H1 (cell line): ENCODE results near the gene GPR35. TPM values are rescaled to one million over a fixed set of nuclear protein-coding genes. Genes with fewer than 3 reads are reported as not detected.

Experiments used
- CTCF ChIA-PET: fragments of 300-600 bp; sonication (Branson Sonifier 250); formaldehyde crosslinking; loops from one replicate; lab custom pipeline; 2021; ENCODE audit not compliant: partially characterized antibody; lab: Charles Lee
- POLR2A ChIA-PET: fragments of 300-600 bp; sonication (Branson Sonifier 250); formaldehyde crosslinking; loops from one replicate; lab custom pipeline; 2021; ENCODE audit warnings: inconsistent platforms; ENCODE audit not compliant: partially characterized antibody; lab: Charles Lee
- DNase-seq, 2 experiments: peaks; one replicate each; pipeline versions ENCODE4 v3.0.0 to v3.0.0-alpha.2; 2010 to 2022; ENCODE audit warnings: low spot score in 2 of 2, low read depth in 1 of 2, mixed read lengths in 1 of 2
- FAIRE-seq: peaks from 2 replicates; lab custom pipeline; 2011; peaks lifted over from hg19 to GRCh38; lab: Jason Lieb, UNC
- H2AFZ ChIP-seq: 2 replicates; pipeline ENCODE4 v1.8.1; 2012; ENCODE audit warnings: low read length, inconsistent platforms
- H2AK5ac ChIP-seq: 2 replicates; pipeline ENCODE4 v1.6.1; 2013; ENCODE audit warnings: low read depth, low read length
- H2BK120ac ChIP-seq: replicated peaks from 2 replicates; pipeline ENCODE3; 2013; ENCODE audit warnings: low read depth, low read length, inconsistent platforms
- H2BK12ac ChIP-seq: 2 replicates; pipeline ENCODE4 v1.6.1; 2013; ENCODE audit warnings: low read depth, low read length
- H2BK15ac ChIP-seq: 2 replicates; pipeline ENCODE4 v1.6.1; 2013; ENCODE audit warnings: low read length
- H2BK20ac ChIP-seq: 2 replicates; pipeline ENCODE4 v1.6.1; 2013; ENCODE audit warnings: low read length
- H2BK5ac ChIP-seq: 2 replicates; pipeline ENCODE4 v1.6.1; 2013; ENCODE audit warnings: low read depth, low read length
- H3K14ac ChIP-seq: 2 replicates; pipeline ENCODE4 v1.6.1; 2013; ENCODE audit warnings: inconsistent platforms; ENCODE audit not compliant: insufficient read length
- H3K18ac ChIP-seq: 2 replicates; pipeline ENCODE4 v1.6.1; 2013; ENCODE audit warnings: low read length; ENCODE audit errors: extremely low read depth
- H3K23ac ChIP-seq: 2 replicates; pipeline ENCODE4 v1.6.1; 2013; ENCODE audit warnings: inconsistent platforms; ENCODE audit not compliant: insufficient read length
- H3K23me2 ChIP-seq: 2 replicates; pipeline ENCODE4 v1.6.1; 2013; ENCODE audit warnings: low read depth, low read length
- H3K27ac ChIP-seq: 2 replicates; pipeline ENCODE4 v1.6.1; 2011; ENCODE audit warnings: low read depth, low read length, inconsistent platforms
- H3K27me3 ChIP-seq, 4 experiments: replicated peaks in 1 of 4; 1 replicate in 1 of 4; 2 replicates in 3 of 4; pipeline versions ENCODE4 v1.6.1 to v1.8.1; 2011 to 2013; ENCODE audit warnings: low read length in 3 of 4, mild to moderate bottlenecking in 3 of 4, inconsistent platforms in 2 of 4, mixed read lengths in 2 of 4, moderate library complexity in 1 of 4; ENCODE audit not compliant: control insufficient read depth in 3 of 4, insufficient read depth in 3 of 4; ENCODE audit errors: extremely low read depth in 1 of 4
- H3K36me3 ChIP-seq, 4 experiments: 2 replicates each; pipeline versions ENCODE4 v1.6.1 to v1.8.1; 2011 to 2013; ENCODE audit warnings: mild to moderate bottlenecking in 4 of 4, low read length in 3 of 4, moderate library complexity in 2 of 4, control low read depth in 1 of 4, inconsistent platforms in 1 of 4; ENCODE audit not compliant: insufficient read depth in 4 of 4, control insufficient read depth in 2 of 4
- H3K4ac ChIP-seq: replicated peaks from 2 replicates; pipeline ENCODE3; 2013; ENCODE audit warnings: low read length, low read depth, mixed read lengths, inconsistent platforms; ENCODE audit not compliant: insufficient read length
- H3K4me1 ChIP-seq, 4 experiments: replicated peaks in 1 of 4; 1 replicate in 1 of 4; 2 replicates in 3 of 4; pipeline versions ENCODE4 v1.6.1 to v1.8.1; 2011 to 2013; ENCODE audit warnings: low read length in 3 of 4, inconsistent platforms in 2 of 4, mixed read lengths in 1 of 4; ENCODE audit not compliant: insufficient read depth in 4 of 4, control insufficient read depth in 3 of 4
- H3K4me2 ChIP-seq, 2 experiments: 2 replicates each; pipeline versions ENCODE4 v1.6.1 to v1.8.1; 2011 to 2013; ENCODE audit warnings: low read depth in 2 of 2, low read length in 2 of 2, control low read depth in 1 of 2, inconsistent platforms in 1 of 2, mild to moderate bottlenecking in 1 of 2; ENCODE audit not compliant: insufficient read depth in 1 of 2
- H3K4me3 ChIP-seq, 4 experiments: fragments of 200-600, 300-600 bp in 1 of 4; sonication (generic), shearing (Covaris generic), sonication (Bioruptor Twin) in 1 of 4; 2 replicates each; pipeline versions ENCODE4 v1.5.1 to v1.8.1; 2011 to 2016; ENCODE audit warnings: low read length in 4 of 4, low read depth in 3 of 4, control low read depth in 2 of 4, inconsistent platforms in 2 of 4, mild to moderate bottlenecking in 2 of 4, mixed read lengths in 1 of 4, moderate library complexity in 1 of 4; ENCODE audit not compliant: insufficient read depth in 2 of 4; ENCODE audit errors: extremely low read depth in 1 of 4
- H3K56ac ChIP-seq: replicated peaks from 2 replicates; pipeline ENCODE3; 2013; ENCODE audit warnings: low read depth, mild to moderate bottlenecking, mixed read lengths, low read length, inconsistent platforms; ENCODE audit not compliant: insufficient read length
- H3K79me1 ChIP-seq: 2 replicates; pipeline ENCODE4 v1.6.1; 2013; ENCODE audit warnings: low read depth, low read length, control low read depth
- H3K79me2 ChIP-seq, 2 experiments: 2 replicates each; pipeline versions ENCODE4 v1.6.1 to v1.8.1; 2012 to 2013; ENCODE audit warnings: low read length in 2 of 2, mild to moderate bottlenecking in 2 of 2, inconsistent platforms in 1 of 2; ENCODE audit not compliant: insufficient read depth in 2 of 2, control insufficient read depth in 1 of 2
- H3K9ac ChIP-seq, 4 experiments: replicated peaks in 1 of 4; 1 replicate in 1 of 4; 2 replicates in 3 of 4; pipeline versions ENCODE4 v1.6.1 to v1.8.1; 2011 to 2013; ENCODE audit warnings: low read depth in 3 of 4, low read length in 3 of 4, control low read depth in 2 of 4, mild to moderate bottlenecking in 2 of 4, moderate library complexity in 2 of 4, inconsistent platforms in 1 of 4; ENCODE audit errors: extremely low read depth in 1 of 4
- H3K9me3 ChIP-seq, 2 experiments: 2 replicates each; pipeline versions ENCODE4 v1.6.1 to v1.8.1; 2012 to 2013; ENCODE audit warnings: mild to moderate bottlenecking in 2 of 2, moderate library complexity in 2 of 2, control low read depth in 1 of 2, inconsistent platforms in 1 of 2, low read depth in 1 of 2, low read length in 1 of 2, mixed read lengths in 1 of 2; ENCODE audit not compliant: insufficient read depth in 2 of 2
- H4K20me1 ChIP-seq, 2 experiments: replicated peaks in 1 of 2; 2 replicates each; pipeline versions ENCODE3 to v1.8.1; 2011 to 2013; ENCODE audit warnings: inconsistent platforms in 2 of 2, low read length in 2 of 2, mild to moderate bottlenecking in 1 of 2; ENCODE audit not compliant: insufficient read depth in 2 of 2, control insufficient read depth in 1 of 2
- H4K5ac ChIP-seq: 2 replicates; pipeline ENCODE4 v1.6.1; 2013; ENCODE audit warnings: low read length, low read depth, mixed read lengths, inconsistent platforms; ENCODE audit not compliant: insufficient read length
- H4K8ac ChIP-seq: 2 replicates; pipeline ENCODE4 v1.8.0; 2013; ENCODE audit warnings: mild to moderate bottlenecking, moderate library complexity, low read length, inconsistent platforms; ENCODE audit not compliant: insufficient read depth; ENCODE audit errors: extremely low read depth
- H4K91ac ChIP-seq: replicated peaks from 2 replicates; pipeline ENCODE3; 2013; ENCODE audit warnings: low read length, mixed read lengths, inconsistent platforms; ENCODE audit not compliant: insufficient read length
- ASH2L ChIP-seq: fragments of 200-600, 300-600 bp; sonication (generic); IDR thresholded peaks from one replicate; pipeline ENCODE4 v1.7.1; 2017; ENCODE audit warnings: low read length
- BACH1 ChIP-seq: IDR thresholded peaks from 2 replicates; pipeline ENCODE4 v1.6.1; 2012; ENCODE audit warnings: low read length, improper control_type of control experiment
- BRCA1 ChIP-seq: IDR thresholded peaks from 2 replicates; pipeline ENCODE4 v1.6.1; 2012; ENCODE audit warnings: low read depth, low read length, improper control_type of control experiment
- CBX5 ChIP-seq: fragments of 300-800, 300-1000 bp; sonication (generic); IDR thresholded peaks from 2 replicates; pipeline ENCODE4 v1.7.1; 2016; ENCODE audit warnings: antibody characterized with exemption, low read length, low read depth
- CHD1 ChIP-seq: IDR thresholded peaks from 2 replicates; pipeline ENCODE4 v1.6.1; 2012; ENCODE audit warnings: low read depth, low read length, improper control_type of control experiment
- PHF8 ChIP-seq: fragments of 200-600 bp; sonication (generic); conservative IDR thresholded peaks from 2 replicates; pipeline ENCODE4 v1.7.1; 2012; ENCODE audit warnings: low read depth, mild to moderate bottlenecking, inconsistent platforms, low read length, moderate library complexity
- POLR2A ChIP-seq, 2 experiments: IDR thresholded peaks; 1 replicate in 1 of 2; 2 replicates in 1 of 2; pipeline ENCODE4 v1.6.1; 2011; ENCODE audit warnings: low read depth in 2 of 2, low read length in 2 of 2, mild to moderate bottlenecking in 2 of 2; ENCODE audit errors: control extremely low read depth in 1 of 2
- POLR2AphosphoS5 ChIP-seq: IDR thresholded peaks from 2 replicates; pipeline ENCODE4 v1.6.1; 2011; ENCODE audit warnings: low read depth, low read length
- RBBP5 ChIP-seq: IDR thresholded peaks from 2 replicates; pipeline ENCODE4 v1.7.1; 2012; ENCODE audit warnings: low read depth, mild to moderate bottlenecking, inconsistent platforms, low read length, moderate library complexity, borderline replicate concordance
- SIN3A ChIP-seq, 2 experiments: IDR thresholded peaks in 1 of 2; conservative IDR thresholded peaks in 1 of 2; 2 replicates each; pipeline ENCODE4 v1.6.1; 2011 to 2012; ENCODE audit warnings: low read length in 2 of 2, improper control_type of control experiment in 1 of 2, low read depth in 1 of 2, mild to moderate bottlenecking in 1 of 2
- SIX5 ChIP-seq: IDR thresholded peaks from 2 replicates; pipeline ENCODE4 v1.6.1; 2011; ENCODE audit warnings: mild to moderate bottlenecking, low read depth, low read length
- SP4 ChIP-seq: IDR thresholded peaks from 2 replicates; pipeline ENCODE4 v1.6.1; 2012; ENCODE audit warnings: low read length, inconsistent platforms
- SRF ChIP-seq: IDR thresholded peaks from 2 replicates; pipeline ENCODE4 v1.6.1; 2011; ENCODE audit warnings: mild to moderate bottlenecking, low read depth, low read length, moderate library complexity
- TAF1 ChIP-seq: IDR thresholded peaks from 2 replicates; pipeline ENCODE4 v1.6.1; 2011; ENCODE audit warnings: mild to moderate bottlenecking, low read depth, low read length
- TEAD4 ChIP-seq: IDR thresholded peaks from 2 replicates; pipeline ENCODE4 v1.6.1; 2012; ENCODE audit warnings: low read depth, low read length, inconsistent platforms, mixed read lengths
- WGBS, 2 experiments: shearing (Covaris generic) in 1 of 2; methylation state at CpG; one replicate each; pipeline versions ENCODE4 v1.1.6 to v1.1.7; 2013 to 2015; ENCODE audit warnings: low lambda C conversion rate in 2 of 2, mixed read lengths in 2 of 2, inconsistent platforms in 1 of 2, low coverage in 1 of 2, missing lambda C conversion rate in 1 of 2; ENCODE audit not compliant: insufficient replicate concordance in 2 of 2, insufficient coverage in 1 of 2, insufficient read length in 1 of 2; ENCODE audit errors: extremely low coverage in 1 of 2, missing lambda C conversion rate in 1 of 2; 5-methylcytosine and 5-hydroxymethylcytosine counted together
- polyA plus RNA-seq, 7 experiments: library from polyadenylated mRNA; depleted of rRNA in 3 of 7; stranded (reverse) in 5 of 7; unstranded in 2 of 7; fragments of >200 nt in 5 of 7; fragments of 200-250 nt in 2 of 7; gene quantifications; 1 replicate in 5 of 7; 2 replicates in 1 of 7; 4 replicates in 1 of 7; pipeline versions ENCODE4 v1.2.1 to v1.2.3, GENCODE V29; 2011 to 2013; ENCODE audit warnings: missing spikeins in 2 of 7, mixed read lengths in 2 of 7
- total RNA-seq: library from RNA; stranded (reverse); fragmentation: NEBNext Ultra II Directional; extraction: Animal tissue kit (Norgen Biotek cat#: 25700); gene quantifications from 2 replicates; pipeline ENCODE4 v1.2.1, GENCODE V29; 2021

The GPR35 gene
- total and polyA plus RNA-seq, 2 of the 8 experiments (the other 6 are each of a cell fraction or from before 2014, with no cell fraction given), result 0.47 TPM; not detected in 1

DNA sequence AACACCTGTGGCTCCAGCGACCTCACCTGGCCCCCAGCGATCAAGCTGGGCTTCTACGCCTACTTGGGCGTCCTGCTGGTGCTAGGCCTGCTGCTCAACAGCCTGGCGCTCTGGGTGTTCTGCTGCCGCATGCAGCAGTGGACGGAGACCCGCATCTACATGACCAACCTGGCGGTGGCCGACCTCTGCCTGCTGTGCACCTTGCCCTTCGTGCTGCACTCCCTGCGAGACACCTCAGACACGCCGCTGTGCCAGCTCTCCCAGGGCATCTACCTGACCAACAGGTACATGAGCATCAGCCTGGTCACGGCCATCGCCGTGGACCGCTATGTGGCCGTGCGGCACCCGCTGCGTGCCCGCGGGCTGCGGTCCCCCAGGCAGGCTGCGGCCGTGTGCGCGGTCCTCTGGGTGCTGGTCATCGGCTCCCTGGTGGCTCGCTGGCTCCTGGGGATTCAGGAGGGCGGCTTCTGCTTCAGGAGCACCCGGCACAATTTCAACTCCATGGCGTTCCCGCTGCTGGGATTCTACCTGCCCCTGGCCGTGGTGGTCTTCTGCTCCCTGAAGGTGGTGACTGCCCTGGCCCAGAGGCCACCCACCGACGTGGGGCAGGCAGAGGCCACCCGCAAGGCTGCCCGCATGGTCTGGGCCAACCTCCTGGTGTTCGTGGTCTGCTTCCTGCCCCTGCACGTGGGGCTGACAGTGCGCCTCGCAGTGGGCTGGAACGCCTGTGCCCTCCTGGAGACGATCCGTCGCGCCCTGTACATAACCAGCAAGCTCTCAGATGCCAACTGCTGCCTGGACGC lies 4.9 kb downstream of the GPR35 start:
- Histone ChIP-seq H3K79me1 (no peaks in the 10 kb centered on the region), H4K91ac (no peak overlapping the region), H3K9ac (no peak overlapping the region), H3K79me2 (no peaks in the 10 kb centered on the region), H3K18ac (no peak overlapping the region), H3K56ac (no peak overlapping the region), H4K5ac (no peak overlapping the region), H4K8ac (no peak overlapping the region; the same call in 1 of the 2 replicates), H3K4ac (no peak overlapping the region), H3K9me3 (peaks cover 26 to 43% of the 10 kb centered on the region in 2 experiments), H3K36me3 (no peaks in the 10 kb centered on the region), H2BK15ac (no peak overlapping the region), H3K27me3 (no peaks in the 10 kb centered on the region), H3K4me1 (no peaks in the 10 kb centered on the region; a peak in 1 of 7 replicates), H2AFZ (no peak overlapping the region), H3K27ac (no peak overlapping the region), H2BK120ac (no peak overlapping the region), H3K4me3 (no peak overlapping the region), H2BK5ac (no peak overlapping the region), H3K23ac (no peak overlapping the region), H3K14ac (no peak overlapping the region), H2AK5ac (no peak overlapping the region), H3K23me2 (no peaks in the 10 kb centered on the region), H2BK20ac (no peak overlapping the region), H2BK12ac (no peak overlapping the region), H4K20me1 (no peaks in the 10 kb centered on the region), H3K4me2 (no peak overlapping the region)
- ChIA-PET POLR2A (no interaction called here), CTCF (interaction anchor here (0.6 to 1.2 kb wide), 4 partner anchors 12 to 64 kb away, joined by 3 read pairs; no protein-coding TSS in a partner anchor)
- DNase-seq, result no peak
- FAIRE-seq, result no peak
- WGBS, 2 experiments, result 91% methylated on average over 42 of the region's 50 CpGs; no CpG with 5 or more reads in 1 of the 2 experiments
- no peak for TF ChIP-seq SP4
- no peak for TF ChIP-seq SRF
- TF ChIP-seq PHF8, result no peak
- TF ChIP-seq TEAD4, result no peak
- no peak for TF ChIP-seq POLR2AphosphoS5
- TF ChIP-seq CHD1, result no peak
- no peak for TF ChIP-seq ASH2L
- no peak for TF ChIP-seq RBBP5
- TF ChIP-seq BRCA1, result no peak
- TF ChIP-seq SIN3A (conservative IDR thresholded peaks at IDR 0.05 in 1 of 2, IDR thresholded peaks at IDR 0.05 in 1 of 2; ENCODE audit: low read depth in 1 of 2, low read length in 2 of 2), result no peak
- no peak for TF ChIP-seq TAF1
- no peak for TF ChIP-seq CBX5
- no peak for TF ChIP-seq SIX5
- TF ChIP-seq POLR2A (IDR thresholded peaks at IDR 0.05; ENCODE audit: control extremely low read depth in 1 of 2, low read depth in 2 of 2, low read length in 2 of 2), result no peak
- no peak for TF ChIP-seq BACH1
